GM19467 (cell line): ENCODE results near the gene RAB1B.

Experiments used
- ATAC-seq: cut with Tn5 transposase; IDR thresholded peaks from one replicate; pipeline ENCODE4 v1.9.1; 2021; ENCODE audit warnings: mild to moderate bottlenecking, moderate library complexity; ENCODE audit not compliant: unreplicated experiment

The RAB1B gene

GRCh38 chr11:66268244-66268951 lies at the start of gene RAB1B:
Gene RAB1B, plus strand, starts transcription at chr11:66268639. Its CDS starts 41 bp downstream, at chr11:66268680.
- ATAC-seq: peak; percentile 78

DNA sequence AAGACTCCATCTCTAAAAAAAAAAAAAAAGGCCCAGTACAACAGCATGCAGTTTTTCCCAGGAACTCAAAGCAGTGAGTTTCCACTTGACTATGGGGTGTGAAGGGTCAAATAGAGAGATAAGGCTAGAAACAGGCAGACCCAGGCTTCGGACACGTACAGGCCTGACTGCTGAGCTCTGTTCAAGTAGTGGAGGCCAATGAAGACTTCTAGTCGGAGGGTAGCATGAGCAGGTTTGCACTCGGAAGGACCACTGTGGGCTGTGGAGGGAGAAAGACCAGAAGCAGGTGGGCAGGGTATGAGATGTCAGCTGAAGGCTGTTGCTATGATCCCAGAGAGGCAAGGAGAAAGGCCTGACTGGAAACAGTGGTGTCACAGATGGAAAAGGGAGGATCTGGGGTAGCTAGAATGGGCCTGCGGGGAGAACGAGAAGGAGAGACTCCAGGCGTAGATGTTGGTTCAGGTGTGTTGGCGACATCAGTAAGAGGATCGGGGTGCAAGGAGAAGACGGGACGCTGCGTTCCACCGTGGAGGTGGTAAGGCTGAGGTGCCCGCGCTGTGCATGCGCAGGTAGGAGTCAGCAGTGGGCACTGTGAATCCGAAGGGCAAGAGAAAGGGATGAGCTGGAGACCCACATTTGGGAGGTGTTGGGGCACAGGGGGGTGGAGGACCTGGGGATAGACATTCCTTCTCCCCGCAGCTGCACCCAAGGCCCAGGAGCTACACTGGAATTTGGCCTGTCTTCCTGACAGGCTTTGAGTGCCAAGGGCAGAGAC lies 49.4 kb upstream of the RAB1B start:
- no peak for ATAC-seq

DNA sequence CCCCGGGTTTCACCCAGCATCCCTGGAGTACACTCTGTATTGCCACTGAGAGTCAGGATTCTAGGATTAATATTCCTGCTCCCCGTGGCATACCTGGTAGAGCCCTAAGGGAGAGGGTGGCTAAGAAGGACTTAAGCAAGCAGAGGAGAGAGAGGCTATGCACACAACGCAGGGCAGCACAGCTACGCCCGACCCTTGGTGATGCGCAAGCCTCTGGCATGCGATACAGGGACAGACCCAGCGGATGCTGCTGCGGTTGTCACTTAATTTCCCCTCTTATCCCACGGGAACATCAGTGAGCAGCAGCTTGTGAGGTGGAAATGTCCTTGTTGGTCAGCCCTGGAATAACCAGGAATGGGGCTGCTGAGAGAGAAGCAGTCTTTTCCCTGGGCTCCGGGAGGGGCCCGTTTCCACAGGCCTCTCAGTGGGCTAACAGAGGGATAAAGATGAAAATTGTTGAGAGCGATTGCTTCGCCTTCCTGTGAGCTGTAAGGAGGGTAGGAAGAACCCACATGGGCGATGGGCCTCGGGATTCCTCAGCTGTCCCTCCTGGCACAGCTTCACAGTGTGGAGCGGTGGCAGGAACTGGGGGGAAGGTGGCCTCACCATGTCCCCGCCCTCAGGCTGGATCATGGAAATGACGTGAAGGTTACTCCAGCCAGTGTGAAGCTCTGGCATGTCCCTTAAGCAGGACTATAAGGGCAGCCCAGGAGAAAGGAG lies 48.4 kb upstream of the RAB1B start:
- ATAC-seq: no peak

GRCh38 chr11:66220566-66220935 lies 47.9 kb upstream of the RAB1B start:
- no peak for ATAC-seq

GRCh38 chr11:66221012-66221411 lies 47.4 kb upstream of the RAB1B start:
- no peak for ATAC-seq

- ATAC-seq: no peak
Measured at GRCh38 chr11:66221726-66222236, 46.7 kb upstream of the RAB1B start.

GRCh38 chr11:66222358-66223149 lies 45.9 kb upstream of the RAB1B start:
- peak; percentile 89 for ATAC-seq

GRCh38 chr11:66224226-66224855 lies 44.1 kb upstream of the RAB1B start:
- ATAC-seq: no peak

DNA sequence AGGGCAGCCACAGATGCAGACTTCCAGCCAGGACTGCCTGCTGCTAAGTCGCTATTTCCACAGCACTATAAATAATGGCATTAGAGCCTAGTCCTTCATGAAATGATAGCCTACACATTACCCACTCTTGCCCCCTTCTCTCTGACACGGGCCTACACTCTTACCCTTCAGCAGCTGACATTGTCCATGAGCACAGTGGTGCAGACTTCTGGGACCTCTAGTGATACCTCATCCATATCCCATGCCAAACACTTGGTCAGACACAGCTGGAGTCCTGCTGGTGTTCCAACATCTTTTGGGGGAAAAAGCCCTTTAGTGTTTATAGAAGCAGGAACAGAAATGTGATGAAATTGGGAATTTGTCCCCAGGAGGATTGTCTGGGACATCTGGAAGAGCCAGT lies 43.4 kb upstream of the RAB1B start:
- no peak for ATAC-seq

GRCh38 chr11:66226101-66226500 lies 42.3 kb upstream of the RAB1B start:
- no peak for ATAC-seq

- no peak for ATAC-seq
Measured at GRCh38 chr11:66227700-66228099, 40.7 kb upstream of the RAB1B start.

DNA sequence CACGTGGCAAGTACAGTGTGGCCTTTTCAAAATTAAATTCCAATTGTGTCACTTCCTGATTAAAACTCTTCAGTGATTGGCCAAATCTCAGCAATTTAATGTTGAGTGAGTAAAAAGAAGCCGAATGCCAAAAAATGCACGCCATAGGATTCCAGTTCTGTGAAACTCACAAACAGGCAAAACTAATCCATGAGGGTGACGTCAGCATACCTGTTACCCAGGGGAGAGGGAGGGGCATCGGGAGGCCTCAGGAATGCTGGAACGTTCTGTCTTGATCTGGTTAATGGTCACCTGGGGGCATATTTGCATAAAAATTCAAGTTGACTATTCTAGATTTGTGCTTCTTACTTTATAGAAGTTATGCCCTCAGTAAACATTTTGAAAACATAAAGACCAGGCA lies 39.9 kb upstream of the RAB1B start:
- no peak for ATAC-seq

DNA sequence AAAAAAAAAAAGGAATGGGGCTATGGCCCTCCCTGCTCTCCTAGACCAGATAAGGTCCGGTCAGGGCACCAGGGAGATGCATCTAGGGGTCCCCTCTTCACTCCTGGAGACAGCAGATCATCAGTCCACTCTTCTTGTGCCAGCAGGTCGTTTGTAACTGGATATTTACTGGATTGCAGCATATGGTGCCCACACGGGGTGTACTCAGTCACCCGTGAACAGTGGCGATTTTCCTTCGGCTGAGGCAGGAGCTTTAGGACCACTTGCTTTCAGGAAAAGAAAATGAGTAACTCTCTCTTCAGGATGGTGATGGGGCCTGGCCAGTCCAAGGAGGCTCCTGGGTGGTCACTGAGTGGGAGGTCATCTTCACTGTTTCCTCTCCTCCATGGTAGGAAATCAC lies 38.3 kb upstream of the RAB1B start:
- ATAC-seq: no peak

- no peak for ATAC-seq
Measured at GRCh38 chr11:66230978-66231377, 37.5 kb upstream of the RAB1B start.

GRCh38 chr11:66231561-66231960 lies 36.9 kb upstream of the RAB1B start:
- ATAC-seq: no peak

DNA sequence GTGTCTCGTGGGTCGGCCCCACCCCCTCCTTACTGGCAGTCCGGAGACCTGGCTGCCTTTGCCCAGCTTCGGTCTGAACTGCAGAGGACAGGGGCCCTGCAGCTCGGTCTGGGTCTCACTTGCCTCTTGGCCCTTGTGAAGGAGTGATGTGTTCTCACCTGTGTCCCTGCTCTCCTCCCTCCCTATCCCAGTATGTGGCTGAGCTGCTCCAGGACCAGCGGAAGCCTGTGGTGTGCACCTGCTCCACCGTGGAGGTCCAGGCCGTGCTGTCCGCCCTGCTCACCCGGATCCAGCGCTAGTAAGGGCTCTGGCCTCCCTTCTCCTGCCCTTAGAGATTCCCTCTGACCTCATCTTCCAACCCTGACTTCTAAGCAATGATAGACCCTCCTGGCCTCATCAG lies 35.7 kb upstream of the RAB1B start:
- no peak for ATAC-seq

GRCh38 chr11:66233301-66233700 lies 35.1 kb upstream of the RAB1B start:
- no peak for ATAC-seq

DNA sequence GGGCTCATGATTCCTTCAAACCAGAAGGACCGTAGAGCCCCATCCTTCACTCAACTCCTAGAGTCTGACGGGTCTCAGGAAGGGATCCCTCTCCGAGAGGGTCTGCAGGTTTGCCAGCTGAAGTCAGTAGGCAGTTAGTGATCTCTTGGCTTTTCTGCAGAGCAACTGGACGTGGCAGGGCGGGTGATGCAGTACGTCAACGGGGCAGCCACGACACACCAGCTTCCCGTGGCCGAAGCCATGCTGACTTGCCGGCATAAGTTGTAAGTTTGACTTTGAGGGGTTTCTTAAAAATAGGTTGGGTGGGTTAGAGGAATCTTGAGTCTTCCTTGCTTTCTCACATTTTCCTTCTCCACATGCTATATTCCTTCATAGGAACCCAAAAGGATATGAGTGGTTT lies 33.3 kb upstream of the RAB1B start:
- no peak for ATAC-seq

DNA sequence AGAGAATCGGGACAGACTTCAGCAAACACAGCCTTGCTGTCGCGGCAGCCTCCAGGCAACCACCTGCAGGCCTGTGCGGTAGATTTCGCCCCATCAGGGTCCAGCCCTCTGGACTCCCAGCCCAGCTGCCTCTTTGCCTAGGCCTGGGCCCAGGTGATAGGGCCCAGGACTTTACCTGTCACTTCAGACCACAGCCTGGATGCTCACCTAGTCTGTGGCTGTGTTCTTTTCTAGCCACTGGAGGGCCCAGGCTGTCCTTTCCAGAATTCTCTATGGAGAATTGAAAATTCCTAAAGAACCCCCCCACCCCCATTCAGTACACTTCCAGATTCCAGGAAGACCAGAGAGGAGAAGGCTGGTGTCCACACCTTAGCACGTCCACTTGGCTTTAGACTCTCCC lies 30.6 kb upstream of the RAB1B start:
- ATAC-seq: no peak

DNA sequence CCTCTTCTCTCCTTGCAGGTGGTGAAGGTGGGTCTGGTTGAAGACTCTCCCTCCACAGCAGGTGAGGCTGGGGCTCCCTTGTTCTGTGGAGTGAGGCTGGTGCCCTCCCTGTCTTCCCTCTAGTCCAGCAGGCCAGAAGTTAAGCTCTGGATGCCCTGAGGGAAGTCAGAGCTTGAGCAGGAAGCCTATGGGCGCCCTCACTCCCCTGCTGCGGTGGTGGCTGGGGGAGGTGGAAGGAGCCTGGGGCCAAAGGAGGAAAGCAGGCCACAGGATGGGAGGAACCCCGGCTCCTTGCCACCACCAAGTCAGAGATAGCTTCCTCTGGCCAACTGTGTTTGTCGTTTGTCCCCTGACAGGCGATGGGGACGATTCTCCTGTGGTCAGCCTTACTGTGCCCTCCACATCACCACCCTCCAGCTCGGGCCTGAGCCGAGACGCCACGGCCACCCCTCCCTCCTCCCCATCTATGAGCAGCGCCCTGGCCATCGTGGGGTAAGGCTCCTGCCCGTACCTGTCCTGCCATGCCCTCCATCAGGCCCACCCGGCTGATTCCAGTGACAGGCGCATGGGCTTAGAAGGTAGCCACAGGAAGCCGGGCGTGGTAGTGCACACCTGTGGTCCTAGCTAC lies 29.5 kb upstream of the RAB1B start:
- ATAC-seq: no peak
